ENCODE measurements around the gene PFN1. TPM values are rescaled to one million over a fixed set of nuclear protein-coding genes. Genes with fewer than 3 reads are reported as not detected.

The PFN1 gene
- total RNA-seq, 1 experiment from 2014 or later: 1,213 TPM

GRCh38 chr17:4895657-4896331, 52.5 kb downstream of the PFN1 start:
- no peak overlapping the region for H3K9ac ChIP-seq (ENCODE audit: low read length)
- BruUV-seq (replicated peaks): no TSS peak
- ATAC-seq (no peak), DNase-seq (ENCODE audit: low read depth, low spot score) (no peak)
- H3K4me1 ChIP-seq (ENCODE audit: control insufficient read depth in 1 of 2, insufficient read depth in 2 of 2, low read length in 2 of 2): no peaks in the 10 kb centered on the region
- RAD21 ChIA-PET (ENCODE audit: low non-redundant PET in 1 of 2, low total read pairs in 2 of 2, uncharacterized antibody in 2 of 2, unreplicated experiment in 2 of 2): no interaction called here
- no peak overlapping the region for H3K4me2 ChIP-seq (ENCODE audit: low read length)
- intact Hi-C loops (cut with micrococcal nuclease): no loop called here
- CTCF ChIA-PET: no interaction called here
- no peaks in the 10 kb centered on the region for H3K9me2 ChIP-seq (ENCODE audit: insufficient read depth)
- H3K27me3 ChIP-seq (ENCODE audit: insufficient read depth, low read length): no peaks in the 10 kb centered on the region
- POLR2A ChIA-PET: no interaction called here
- peaks cover 14 to 30% of the 10 kb centered on the region in 2 experiments; a peak in 3 of 4 replicates for H3K36me3 ChIP-seq (ENCODE audit: control insufficient read depth in 1 of 2, insufficient read depth in 2 of 2, low read length in 2 of 2)
- H3K79me2 ChIP-seq (ENCODE audit: insufficient read depth, low read length): no peaks in the 10 kb centered on the region
- H3K4me3 ChIP-seq (replicated peaks in 1 of 2; ENCODE audit: low read depth in 1 of 2, low read length in 2 of 2): no peak overlapping the region
- H2AFZ ChIP-seq (ENCODE audit: low read depth, low read length, poor library complexity, severe bottlenecking): no peak overlapping the region
- no peak overlapping the region for H3K27ac ChIP-seq (ENCODE audit: low read depth, low read length)
- H4K20me1 ChIP-seq (ENCODE audit: insufficient read depth): no peaks in the 10 kb centered on the region
- no peaks in the 10 kb centered on the region for H3K9me3 ChIP-seq (ENCODE audit: control insufficient read depth in 1 of 2, insufficient read depth in 1 of 2, low read depth in 1 of 2, low read length in 2 of 2)
- TF ChIP-seq ZNF274 (IDR thresholded peaks at IDR 0.05; ENCODE audit: low read depth, low read length): no peak
- TF ChIP-seq POLR2A (IDR thresholded peaks at IDR 0.05; ENCODE audit: borderline replicate concordance, extremely low read depth, insufficient read depth, insufficient read length): no peak
- no peak for TF ChIP-seq JUND (IDR thresholded peaks at IDR 0.05)
- no peak for TF ChIP-seq CEBPB (IDR thresholded peaks at IDR 0.05; ENCODE audit: low read depth)
- no peak for TF ChIP-seq ZFX (IDR thresholded peaks at IDR 0.05)
- no peak for TF ChIP-seq CBX3 (IDR thresholded peaks at IDR 0.05; ENCODE audit: low read depth)
- no peak for TF ChIP-seq REST (IDR thresholded peaks at IDR 0.05; ENCODE audit: low read depth)
- TF ChIP-seq, protein P1, sequence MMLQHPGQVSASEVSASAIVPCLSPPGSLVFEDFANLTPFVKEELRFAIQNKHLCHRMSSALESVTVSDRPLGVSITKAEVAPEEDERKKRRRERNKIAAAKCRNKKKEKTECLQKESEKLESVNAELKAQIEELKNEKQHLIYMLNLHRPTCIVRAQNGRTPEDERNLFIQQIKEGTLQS (IDR thresholded peaks at IDR 0.05): no peak

Small RNA genes lying within 50 kb of the gene (microRNA-seq; reads per million reads assigned to microRNA genes)
- gene MIR6864 (ENCODE audit: borderline number of aligned reads) (not detected), gene MIR6865 (ENCODE audit: borderline number of aligned reads) (not detected)

Other genes starting within 250 kb of the PFN1 start
- 93.4 TPM for gene PELP1, start 244.4 kb downstream of the PFN1 start, total RNA-seq (2021; ENCODE audit: unreplicated experiment)
- 70.8 TPM for gene ARRB2, start 237.9 kb downstream of the PFN1 start, total RNA-seq (2021; ENCODE audit: unreplicated experiment)
- 13.7 TPM for gene MED11, start 217.1 kb downstream of the PFN1 start, total RNA-seq (2021; ENCODE audit: unreplicated experiment)
- 2.8 TPM for gene ZMYND15, start 208.7 kb downstream of the PFN1 start, total RNA-seq (2021; ENCODE audit: unreplicated experiment)
- 44.8 TPM for gene CXCL16, start 208.6 kb downstream of the PFN1 start, total RNA-seq (2021; ENCODE audit: unreplicated experiment)
- gene TM4SF5, start 176.6 kb downstream of the PFN1 start, total RNA-seq (2021; ENCODE audit: unreplicated experiment): not detected
- 0.76 TPM for gene VMO1, start 162.2 kb downstream of the PFN1 start, total RNA-seq (2021; ENCODE audit: unreplicated experiment)
- gene GLTPD2, start 159.6 kb downstream of the PFN1 start, total RNA-seq (2021; ENCODE audit: unreplicated experiment): not detected
- 221 TPM for gene PSMB6, start 152.4 kb downstream of the PFN1 start, total RNA-seq (2021; ENCODE audit: unreplicated experiment)
- gene PLD2, start 141.4 kb downstream of the PFN1 start, total RNA-seq (2021; ENCODE audit: unreplicated experiment): 47.7 TPM
- gene MINK1, start 115.2 kb downstream of the PFN1 start, total RNA-seq (2021; ENCODE audit: unreplicated experiment): 85.2 TPM
- gene C17orf107, start 49.0 kb downstream of the PFN1 start, total RNA-seq (2021; ENCODE audit: unreplicated experiment): 1.7 TPM
- 0.30 TPM for gene CHRNE, start 45.4 kb downstream of the PFN1 start, total RNA-seq (2021; ENCODE audit: unreplicated experiment)
- not detected for gene GP1BA, start 16.3 kb downstream of the PFN1 start, total RNA-seq (2021; ENCODE audit: unreplicated experiment)
- 75.1 TPM for gene SLC25A11, start 8.5 kb downstream of the PFN1 start, total RNA-seq (2021; ENCODE audit: unreplicated experiment)
- 105 TPM for gene RNF167, start 8.3 kb downstream of the PFN1 start, total RNA-seq (2021; ENCODE audit: unreplicated experiment)
- gene ENO3, start 2.6 kb upstream of the PFN1 start, total RNA-seq (2021; ENCODE audit: unreplicated experiment): 24.6 TPM
- 49.9 TPM for gene SPAG7, start 19.3 kb upstream of the PFN1 start, total RNA-seq (2021; ENCODE audit: unreplicated experiment)
- gene CAMTA2, start 39.1 kb upstream of the PFN1 start, total RNA-seq (2021; ENCODE audit: unreplicated experiment): 37.8 TPM
- 0.74 TPM for gene INCA1, start 49.0 kb upstream of the PFN1 start, total RNA-seq (2021; ENCODE audit: unreplicated experiment)
- gene KIF1C, start 49.4 kb upstream of the PFN1 start, total RNA-seq (2021; ENCODE audit: unreplicated experiment): 121 TPM
- gene SLC52A1, start 86.9 kb upstream of the PFN1 start, total RNA-seq (2021; ENCODE audit: unreplicated experiment): not detected
- 0.05 TPM for gene ZFP3, start 129.9 kb upstream of the PFN1 start, total RNA-seq (2021; ENCODE audit: unreplicated experiment)
- 11.1 TPM for gene ZNF232, start 163.3 kb upstream of the PFN1 start, total RNA-seq (2021; ENCODE audit: unreplicated experiment)
- 0.10 TPM for gene USP6, start 167.5 kb upstream of the PFN1 start, total RNA-seq (2021; ENCODE audit: unreplicated experiment)
- 8.3 TPM for gene ZNF594, start 243.3 kb upstream of the PFN1 start, total RNA-seq (2021; ENCODE audit: unreplicated experiment)

All from HCT116 (cell line).